Left ventricle myocardium inferior (tissue), 1 donor: ENCODE data around the gene PCSK5. TPM values are rescaled to one million over a fixed set of nuclear protein-coding genes. Genes with fewer than 3 reads are reported as not detected.
"Not testable (repeated sequence)": the region's sequence is repeated elsewhere in the genome, so short reads cannot be mapped to it uniquely, and the experiment has no call there.

Experiments
- DNase-seq: peaks from one replicate; pipeline ENCODE4 v3.0.0-alpha.2; 2020
- H3K27ac ChIP-seq: fragments of 200-600 bp; replicated peaks from 2 replicates; pipeline ENCODE4 v1.8.0; 2021
- H3K27me3 ChIP-seq: fragments of 200-600 bp; 2 replicates; pipeline ENCODE4 v1.8.0; 2021; ENCODE audit warnings: low read depth
- H3K36me3 ChIP-seq: fragments of 200-600 bp; 2 replicates; pipeline ENCODE4 v1.8.0; 2021
- H3K4me1 ChIP-seq: fragments of 200-600 bp; 2 replicates; pipeline ENCODE4 v1.8.0; 2021
- H3K4me3 ChIP-seq: fragments of 200-600 bp; 2 replicates; pipeline ENCODE4 v1.8.0; 2021; ENCODE audit warnings: mild to moderate bottlenecking, moderate library complexity
- H3K9me3 ChIP-seq: fragments of 200-600 bp; replicated peaks from 2 replicates; pipeline ENCODE4 v1.8.0; 2021
- intact Hi-C: fragments of 100-400 bp; cut with micrococcal nuclease; formaldehyde crosslinking; loops from one replicate; pipeline ENCODE4 v1.11.0; 2022
- total RNA-seq: library from RNA; stranded (reverse); fragmentation: NEBNext Ultra II Directional; extraction: Animal tissue kit (Norgen Biotek cat#: 25700); gene quantifications from one replicate; pipeline ENCODE4 v1.2.1, GENCODE V29; 2021
- TF ChIP-seq, protein P1 (sequence below): fragments of 200-600 bp; IDR thresholded peaks from 2 replicates; pipeline ENCODE4 v1.8.0; 2021; ENCODE audit warnings: antibody characterized with exemption, mild to moderate bottlenecking, borderline replicate concordance
- donor health status: DM: no; HTN: yes; CAD: no; lungs with severe emphysema.

Gene PCSK5
- total RNA-seq, 1 donor from 2014 or later = 5.6 TPM

DNA sequence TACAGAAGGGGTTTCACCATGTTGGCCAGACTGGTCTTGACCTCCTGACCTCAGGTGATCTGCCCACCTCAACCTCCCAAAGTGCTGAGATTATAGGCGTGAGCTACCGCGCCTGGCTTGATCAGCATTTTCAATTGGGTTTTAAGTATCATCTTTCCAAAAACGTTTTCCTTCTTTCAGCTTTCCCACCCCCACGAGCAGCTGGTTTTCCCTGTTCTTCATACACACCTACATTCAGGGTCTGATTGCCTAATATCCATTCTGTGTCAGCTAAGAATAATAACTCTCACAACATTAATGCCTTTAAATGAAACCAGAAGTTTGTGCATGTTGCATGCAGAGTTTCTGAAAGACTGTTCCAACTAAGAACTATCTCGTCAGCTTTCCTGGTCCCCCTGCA lies 465.4 kb downstream of the PCSK5 start:
- Histone ChIP-seq H3K4me3 (no peak overlapping the region), H3K9me3 (no peaks in the 10 kb centered on the region), H3K27ac (no peak overlapping the region), H3K36me3 (no peaks in the 10 kb centered on the region), H3K4me1 (no peaks in the 10 kb centered on the region), H3K27me3 (no peaks in the 10 kb centered on the region)
- TF ChIP-seq, protein P1, sequence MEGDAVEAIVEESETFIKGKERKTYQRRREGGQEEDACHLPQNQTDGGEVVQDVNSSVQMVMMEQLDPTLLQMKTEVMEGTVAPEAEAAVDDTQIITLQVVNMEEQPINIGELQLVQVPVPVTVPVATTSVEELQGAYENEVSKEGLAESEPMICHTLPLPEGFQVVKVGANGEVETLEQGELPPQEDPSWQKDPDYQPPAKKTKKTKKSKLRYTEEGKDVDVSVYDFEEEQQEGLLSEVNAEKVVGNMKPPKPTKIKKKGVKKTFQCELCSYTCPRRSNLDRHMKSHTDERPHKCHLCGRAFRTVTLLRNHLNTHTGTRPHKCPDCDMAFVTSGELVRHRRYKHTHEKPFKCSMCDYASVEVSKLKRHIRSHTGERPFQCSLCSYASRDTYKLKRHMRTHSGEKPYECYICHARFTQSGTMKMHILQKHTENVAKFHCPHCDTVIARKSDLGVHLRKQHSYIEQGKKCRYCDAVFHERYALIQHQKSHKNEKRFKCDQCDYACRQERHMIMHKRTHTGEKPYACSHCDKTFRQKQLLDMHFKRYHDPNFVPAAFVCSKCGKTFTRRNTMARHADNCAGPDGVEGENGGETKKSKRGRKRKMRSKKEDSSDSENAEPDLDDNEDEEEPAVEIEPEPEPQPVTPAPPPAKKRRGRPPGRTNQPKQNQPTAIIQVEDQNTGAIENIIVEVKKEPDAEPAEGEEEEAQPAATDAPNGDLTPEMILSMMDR = no peak
- DNase-seq = no peak
- intact Hi-C loops = no loop called here

DNA sequence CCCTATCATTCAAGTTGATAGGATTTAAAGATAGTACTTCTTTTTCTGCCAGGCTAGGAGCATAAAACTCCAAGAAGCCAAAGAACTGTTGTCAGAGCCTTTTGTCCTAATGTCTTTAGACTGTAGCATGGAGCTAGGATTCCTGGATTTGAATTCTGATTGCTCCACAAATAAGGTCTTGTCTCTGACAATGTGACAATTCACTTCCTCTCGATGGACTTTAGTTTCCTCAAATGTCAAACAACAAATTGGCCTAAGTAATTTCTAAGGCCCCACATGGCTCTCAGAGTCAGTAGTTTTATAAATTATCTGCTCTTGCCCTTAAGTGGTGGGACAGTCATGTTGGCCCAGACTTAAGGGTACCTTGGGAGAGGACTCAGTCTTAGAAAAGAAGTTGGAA lies 467.1 kb downstream of the PCSK5 start:
- Histone ChIP-seq H3K9me3 (no peaks in the 10 kb centered on the region), H3K4me3 (no peak overlapping the region), H3K27me3 (no peaks in the 10 kb centered on the region), H3K27ac (no peak overlapping the region), H3K36me3 (no peaks in the 10 kb centered on the region), H3K4me1 (no peaks in the 10 kb centered on the region)
- no peak for DNase-seq
- TF ChIP-seq, protein P1 = no peak
- intact Hi-C loops = no loop called here

GRCh38 chr9:76358628-76359280 lies 468.3 kb downstream of the PCSK5 start:
- TF ChIP-seq, protein P1 = no peak
- DNase-seq = no peak
- Histone ChIP-seq H3K27me3 (no peaks in the 10 kb centered on the region), H3K9me3 (no peaks in the 10 kb centered on the region), H3K4me1 (no peaks in the 10 kb centered on the region), H3K36me3 (no peaks in the 10 kb centered on the region), H3K4me3 (no peak overlapping the region), H3K27ac (no peak overlapping the region)
- intact Hi-C loops = no loop called here

- TF ChIP-seq, protein P1 = no peak
- Histone ChIP-seq H3K27ac (no peak overlapping the region), H3K36me3 (no peaks in the 10 kb centered on the region), H3K27me3 (no peaks in the 10 kb centered on the region), H3K4me3 (no peak overlapping the region), H3K9me3 (no peaks in the 10 kb centered on the region), H3K4me1 (no peaks in the 10 kb centered on the region)
- intact Hi-C loops = no loop called here
- DNase-seq = no peak
Observed at GRCh38 chr9:76359365-76359764, 468.9 kb downstream of the PCSK5 start.

- Histone ChIP-seq H3K27ac (no peak overlapping the region), H3K4me1 (no peaks in the 10 kb centered on the region), H3K27me3 (no peaks in the 10 kb centered on the region), H3K4me3 (no peak overlapping the region), H3K36me3 (no peaks in the 10 kb centered on the region), H3K9me3 (no peaks in the 10 kb centered on the region)
- TF ChIP-seq, protein P1 = no peak
- no peak for DNase-seq
- intact Hi-C loops = no loop called here
Observed at GRCh38 chr9:76359766-76360165, 469.3 kb downstream of the PCSK5 start.

DNA sequence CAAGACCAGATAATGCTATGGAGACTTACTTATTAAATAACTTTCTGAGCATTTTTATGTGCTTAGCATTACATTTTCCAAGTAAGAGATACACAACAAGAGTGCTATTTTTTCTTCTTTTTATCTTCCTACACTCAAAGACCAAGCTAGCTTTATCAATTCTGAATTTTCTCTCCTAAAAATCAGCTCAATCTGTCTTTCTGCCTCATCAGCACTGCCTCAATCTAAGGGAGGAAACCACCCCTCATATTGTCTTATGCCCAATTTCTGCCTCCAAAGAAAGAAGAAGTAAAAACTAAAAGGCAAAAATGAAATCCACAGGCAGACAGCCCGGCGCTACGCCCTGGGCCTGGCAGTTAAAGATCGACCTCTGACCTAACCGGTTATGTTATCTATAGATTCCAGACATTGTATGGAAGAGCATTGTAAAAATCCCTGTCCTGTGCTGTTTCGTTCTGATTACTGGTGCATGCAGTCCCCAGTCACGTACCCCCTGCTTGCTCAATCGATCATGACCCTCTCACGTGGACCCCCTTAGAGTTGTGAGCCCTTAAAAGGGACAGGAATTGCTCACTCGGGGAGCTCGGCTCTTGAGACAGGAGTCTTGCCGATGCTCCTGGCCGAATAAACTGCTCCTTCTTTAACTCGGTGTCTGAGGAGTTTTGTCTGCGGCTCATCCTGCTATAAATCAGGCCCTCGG lies 472.0 kb downstream of the PCSK5 start:
- intact Hi-C loops, H3K4me3 ChIP-seq: not testable (repeated sequence)

More for the DNA sequence above, 472.0 kb downstream of the PCSK5 start:
- not testable (repeated sequence) for DNase-seq, H3K36me3 ChIP-seq, H3K4me1 ChIP-seq, H3K9me3 ChIP-seq, H3K27ac ChIP-seq, H3K27me3 ChIP-seq
